ENCODE measurements around the gene IL17RE. TPM values are rescaled to one million over a fixed set of nuclear protein-coding genes. Genes with fewer than 3 reads are reported as not detected.
A peak's percentile ranks its signal among the peaks of the same experiment; 100 is the strongest.
"Not testable (repeated sequence)": the region's sequence is repeated elsewhere in the genome, so short reads cannot be mapped to it uniquely, and the experiment has no call there.

Gene IL17RE
- total and polyA plus RNA-seq, 2 donors (not counting 1 experiment from before 2014, with no cell fraction given): 0.99 to 1.9 TPM

DNA sequence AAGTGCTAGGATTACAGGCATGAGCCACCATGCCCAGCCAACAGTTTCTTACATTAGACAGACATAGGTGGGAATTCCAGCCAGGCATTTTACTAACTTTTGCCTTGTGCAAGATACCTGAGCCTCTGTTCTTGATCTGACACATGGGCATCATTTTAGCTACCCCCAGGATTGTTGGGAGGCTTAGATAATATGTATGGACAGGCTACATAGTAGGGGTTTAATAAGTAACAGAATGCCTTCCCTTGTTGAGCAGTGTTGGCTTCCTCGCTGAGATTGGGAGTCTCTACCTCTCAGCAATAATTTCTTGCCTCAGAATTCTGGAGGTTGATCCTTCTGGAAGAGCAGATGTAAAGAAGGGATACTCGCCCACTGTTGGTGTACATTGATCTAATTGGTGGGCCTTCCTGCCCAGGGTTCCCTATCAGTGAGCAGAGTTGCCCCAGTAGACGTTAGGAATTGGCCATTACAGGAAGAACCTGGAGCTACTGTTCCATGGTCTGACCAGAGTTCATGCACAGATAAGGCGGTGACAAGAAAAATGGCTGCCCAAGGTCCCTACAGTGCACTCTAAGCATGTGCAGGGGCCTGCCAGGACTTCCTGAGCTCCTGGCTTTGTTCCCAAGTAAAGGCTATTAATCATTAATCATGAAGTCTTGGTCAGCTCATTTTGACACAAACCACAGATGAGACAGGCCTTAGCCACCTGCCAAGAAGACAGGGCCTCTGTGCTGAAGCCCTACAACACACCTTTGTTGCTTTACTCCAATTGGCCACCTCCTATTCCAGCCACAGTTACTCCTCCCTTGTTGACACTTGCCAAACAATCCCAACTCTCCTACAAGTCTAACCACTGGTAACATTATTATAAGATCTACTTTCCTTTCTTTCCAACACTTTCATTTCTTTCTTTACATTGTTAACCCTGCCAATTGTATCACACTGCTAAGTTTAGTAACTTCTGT is 5.0 kb upstream of the IL17RE start:
- Histone ChIP-seq H3K4me3 (replicated peaks in 1 of 4; ENCODE audit: control extremely low read depth in 1 of 4, insufficient read depth in 1 of 4, low read depth in 3 of 4, low read length in 4 of 4) (no peak overlapping the region), H3K27ac (ENCODE audit: insufficient read depth, low read length) (no peak overlapping the region), H3K4me1 (ENCODE audit: control insufficient read depth, extremely low read depth, insufficient read depth, low read length) (peaks cover 8% of the 10 kb centered on the region), H3K79me2 (ENCODE audit: control insufficient read depth, insufficient read depth, low read length) (peaks cover 5% of the 10 kb centered on the region), H3K27me3 (ENCODE audit: control insufficient read depth, insufficient read depth, low read length) (no peaks in the 10 kb centered on the region), H3K9ac (ENCODE audit: insufficient read depth, low read length) (no peak overlapping the region), H4K20me1 (ENCODE audit: control insufficient read depth, extremely low read depth, insufficient read depth, low read length) (no peaks in the 10 kb centered on the region), H2AFZ (ENCODE audit: low read length) (no peak overlapping the region), H3K9me3 (ENCODE audit: control insufficient read depth, insufficient read depth, low read depth, low read length) (no peaks in the 10 kb centered on the region), H3K36me3 (ENCODE audit: control insufficient read depth, insufficient read depth, low read length) (peaks cover 2% of the 10 kb centered on the region), H3K4me2 (ENCODE audit: extremely low read depth, insufficient read depth, low read length) (no peak overlapping the region)
- TF ChIP-seq EZH2 (IDR thresholded peaks at IDR 0.05; ENCODE audit: low read length, missing control alignments): no peak
- peak; percentile 64 to 68 for DNase-seq (ENCODE audit: low read depth in 2 of 2)

GRCh38 chr3:9898467-9899241 is 4.0 kb upstream of the IL17RE start:
- Histone ChIP-seq H3K27me3 (ENCODE audit: control insufficient read depth, insufficient read depth, low read length) (no peaks in the 10 kb centered on the region), H3K4me1 (ENCODE audit: control insufficient read depth, extremely low read depth, insufficient read depth, low read length) (peaks cover 15% of the 10 kb centered on the region), H3K36me3 (ENCODE audit: control insufficient read depth, insufficient read depth, low read length) (no peaks in the 10 kb centered on the region), H3K27ac (ENCODE audit: insufficient read depth, low read length) (no peak overlapping the region), H3K79me2 (ENCODE audit: control insufficient read depth, insufficient read depth, low read length) (no peaks in the 10 kb centered on the region), H2AFZ (ENCODE audit: low read length) (no peak overlapping the region), H4K20me1 (ENCODE audit: control insufficient read depth, extremely low read depth, insufficient read depth, low read length) (no peaks in the 10 kb centered on the region), H3K4me2 (ENCODE audit: extremely low read depth, insufficient read depth, low read length) (no peak overlapping the region), H3K9ac (ENCODE audit: insufficient read depth, low read length) (no peak overlapping the region), H3K4me3 (replicated peaks in 1 of 4; ENCODE audit: control extremely low read depth in 1 of 4, insufficient read depth in 1 of 4, low read depth in 3 of 4, low read length in 4 of 4) (no peak overlapping the region), H3K9me3 (ENCODE audit: control insufficient read depth, insufficient read depth, low read depth, low read length) (no peaks in the 10 kb centered on the region)
- no peak for TF ChIP-seq EZH2 (IDR thresholded peaks at IDR 0.05; ENCODE audit: low read length, missing control alignments)
- TF ChIP-seq, protein P1, sequence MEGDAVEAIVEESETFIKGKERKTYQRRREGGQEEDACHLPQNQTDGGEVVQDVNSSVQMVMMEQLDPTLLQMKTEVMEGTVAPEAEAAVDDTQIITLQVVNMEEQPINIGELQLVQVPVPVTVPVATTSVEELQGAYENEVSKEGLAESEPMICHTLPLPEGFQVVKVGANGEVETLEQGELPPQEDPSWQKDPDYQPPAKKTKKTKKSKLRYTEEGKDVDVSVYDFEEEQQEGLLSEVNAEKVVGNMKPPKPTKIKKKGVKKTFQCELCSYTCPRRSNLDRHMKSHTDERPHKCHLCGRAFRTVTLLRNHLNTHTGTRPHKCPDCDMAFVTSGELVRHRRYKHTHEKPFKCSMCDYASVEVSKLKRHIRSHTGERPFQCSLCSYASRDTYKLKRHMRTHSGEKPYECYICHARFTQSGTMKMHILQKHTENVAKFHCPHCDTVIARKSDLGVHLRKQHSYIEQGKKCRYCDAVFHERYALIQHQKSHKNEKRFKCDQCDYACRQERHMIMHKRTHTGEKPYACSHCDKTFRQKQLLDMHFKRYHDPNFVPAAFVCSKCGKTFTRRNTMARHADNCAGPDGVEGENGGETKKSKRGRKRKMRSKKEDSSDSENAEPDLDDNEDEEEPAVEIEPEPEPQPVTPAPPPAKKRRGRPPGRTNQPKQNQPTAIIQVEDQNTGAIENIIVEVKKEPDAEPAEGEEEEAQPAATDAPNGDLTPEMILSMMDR (conservative IDR thresholded peaks at IDR 0.05 in 1 of 2, IDR thresholded peaks at IDR 0.05 in 1 of 2; ENCODE audit: low read depth in 1 of 2, low read length in 2 of 2): no peak
- no peak for DNase-seq (ENCODE audit: low read depth in 2 of 2)

GRCh38 chr3:9899289-9899791 is 3.3 kb upstream of the IL17RE start:
- Histone ChIP-seq H3K27me3 (ENCODE audit: control insufficient read depth, insufficient read depth, low read length) (no peaks in the 10 kb centered on the region), H4K20me1 (ENCODE audit: control insufficient read depth, extremely low read depth, insufficient read depth, low read length) (no peaks in the 10 kb centered on the region), H2AFZ (ENCODE audit: low read length) (no peak overlapping the region), H3K36me3 (ENCODE audit: control insufficient read depth, insufficient read depth, low read length) (no peaks in the 10 kb centered on the region), H3K4me1 (ENCODE audit: control insufficient read depth, extremely low read depth, insufficient read depth, low read length) (peaks cover 12% of the 10 kb centered on the region), H3K4me2 (ENCODE audit: extremely low read depth, insufficient read depth, low read length) (no peak overlapping the region), H3K4me3 (replicated peaks in 1 of 4; ENCODE audit: control extremely low read depth in 1 of 4, insufficient read depth in 1 of 4, low read depth in 3 of 4, low read length in 4 of 4) (no peak overlapping the region), H3K9me3 (ENCODE audit: control insufficient read depth, insufficient read depth, low read depth, low read length) (no peaks in the 10 kb centered on the region), H3K27ac (ENCODE audit: insufficient read depth, low read length) (no peak overlapping the region), H3K79me2 (ENCODE audit: control insufficient read depth, insufficient read depth, low read length) (no peaks in the 10 kb centered on the region), H3K9ac (ENCODE audit: insufficient read depth, low read length) (no peak overlapping the region)
- TF ChIP-seq, protein P1 (conservative IDR thresholded peaks at IDR 0.05 in 1 of 2, IDR thresholded peaks at IDR 0.05 in 1 of 2; ENCODE audit: low read depth in 1 of 2, low read length in 2 of 2): no peak
- no peak for TF ChIP-seq EZH2 (IDR thresholded peaks at IDR 0.05; ENCODE audit: low read length, missing control alignments)
- no peak for DNase-seq (ENCODE audit: low read depth in 2 of 2)

DNA sequence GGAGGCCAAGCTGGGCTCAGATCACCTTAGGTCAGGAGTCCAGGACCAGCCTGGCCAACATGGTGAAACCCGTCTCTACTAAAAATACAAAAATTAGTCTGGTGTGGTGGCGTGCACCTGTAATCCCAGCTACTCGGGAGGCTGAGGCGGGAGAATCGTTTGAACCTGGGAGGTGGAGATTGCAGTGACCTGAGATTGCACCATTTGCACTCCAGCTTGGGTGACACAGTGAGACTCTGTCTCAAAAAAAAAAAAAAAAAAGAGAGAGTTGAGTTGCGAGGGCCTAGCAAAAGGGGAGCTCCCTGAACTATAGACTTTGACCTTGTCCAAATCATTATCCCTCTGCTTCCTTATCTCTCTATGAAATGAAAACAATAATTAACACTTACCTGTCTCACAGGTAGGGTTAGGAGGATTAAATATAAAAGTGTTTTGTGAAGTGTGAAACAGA is 1.7 kb upstream of the IL17RE start:
- H3K36me3 ChIP-seq (ENCODE audit: control insufficient read depth, insufficient read depth, low read length); H3K27ac ChIP-seq (ENCODE audit: insufficient read depth, low read length); H3K9ac ChIP-seq (ENCODE audit: insufficient read depth, low read length); H3K4me3 ChIP-seq (replicated peaks in 1 of 4; ENCODE audit: control extremely low read depth in 1 of 4, insufficient read depth in 1 of 4, low read depth in 3 of 4, low read length in 4 of 4); H3K79me2 ChIP-seq (ENCODE audit: control insufficient read depth, insufficient read depth, low read length); DNase-seq (ENCODE audit: low read depth in 2 of 2); H3K4me2 ChIP-seq (ENCODE audit: extremely low read depth, insufficient read depth, low read length); H3K27me3 ChIP-seq (ENCODE audit: control insufficient read depth, insufficient read depth, low read length); H4K20me1 ChIP-seq (ENCODE audit: control insufficient read depth, extremely low read depth, insufficient read depth, low read length); H2AFZ ChIP-seq (ENCODE audit: low read length); H3K9me3 ChIP-seq (ENCODE audit: control insufficient read depth, insufficient read depth, low read depth, low read length): not testable (repeated sequence)
- H3K4me1 ChIP-seq (ENCODE audit: control insufficient read depth, extremely low read depth, insufficient read depth, low read length): peaks cover 12% of the 10 kb centered on the region

All from fibroblast of lung (primary cell).